ENCODE data around the gene UBFD1.

DNA sequence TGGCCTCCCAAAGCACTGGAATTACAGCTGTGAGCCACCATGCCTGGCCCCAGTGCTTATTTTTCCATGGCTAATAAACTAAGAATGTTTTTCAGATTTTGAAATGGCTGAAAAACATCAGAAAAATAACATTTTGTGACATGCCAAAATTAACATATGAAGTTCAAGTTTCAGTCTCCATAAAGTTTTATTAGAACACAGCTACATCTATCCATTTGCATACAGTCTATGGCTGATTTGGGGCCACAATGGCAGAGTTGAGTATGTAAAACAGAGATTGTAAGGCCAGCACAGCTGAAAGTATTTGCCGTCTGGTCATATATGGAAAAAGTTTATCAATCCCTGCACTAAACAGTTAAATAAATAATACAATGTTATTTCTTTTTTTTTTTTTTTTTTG is 52.4 kb downstream of the UBFD1 start:
- no peak for TF ChIP-seq POLR2A (IDR thresholded peaks at IDR 0.05; ENCODE audit: low read length)
- no peak for TF ChIP-seq GATA1 (IDR thresholded peaks at IDR 0.05; ENCODE audit: low read depth, low read length)
